IMR-90 (cell line): Measurements from ENCODE around the gene KBTBD4. TPM values are rescaled to one million over a fixed set of nuclear protein-coding genes. Genes with fewer than 3 reads are reported as not detected.

Experiments used
- ATAC-seq: fragments of 200-7000 bp; cut with Tn5 transposase; 2 replicates; pipeline ENCODE4 v1.9.1; 2020; ENCODE audit warnings: low read depth, mild to moderate bottlenecking, moderate library complexity
- BruUV-seq: library from RNA; stranded (reverse); fragments of 400-500 nt; replicated peaks from 2 replicates; lab custom pipeline; 2021; lab: Mats Ljungman, UMichigan
- CTCF ChIA-PET: fragments of 300-600 bp; formaldehyde crosslinking; extraction: SDS; loops from one replicate; lab custom pipeline; 2021; ENCODE audit warnings: antibody characterized with exemption; lab: Yijun Ruan, JAX
- POLR2A ChIA-PET: fragments of 300-600 bp; sonication (Branson Sonifier 250); formaldehyde crosslinking; loops from one replicate; lab custom pipeline; 2022; ENCODE audit warnings: antibody characterized with exemption; ENCODE audit not compliant: unreplicated experiment; lab: Charles Lee
- DNase-seq: peaks from one replicate; pipeline ENCODE4 v3.0.0; 2013
- H2AFZ ChIP-seq: replicated peaks from 2 replicates; pipeline ENCODE3; 2013; ENCODE audit warnings: low read length, mild to moderate bottlenecking; ENCODE audit not compliant: poor library complexity
- H2AK5ac ChIP-seq: 2 replicates; pipeline ENCODE4 v1.6.1; 2013; ENCODE audit warnings: low read depth, low read length, inconsistent platforms
- H2AK9ac ChIP-seq: replicated peaks from 2 replicates; pipeline ENCODE3; 2013; ENCODE audit warnings: mild to moderate bottlenecking, low read depth, low read length, moderate library complexity; ENCODE audit not compliant: poor library complexity
- H2BK120ac ChIP-seq: 2 replicates; pipeline ENCODE4 v1.6.1; 2013; ENCODE audit warnings: low read depth, low read length, inconsistent platforms
- H2BK15ac ChIP-seq: 3 replicates; pipeline ENCODE4 v1.6.1; 2013; ENCODE audit warnings: low read depth, low read length, inconsistent platforms
- H2BK20ac ChIP-seq: 2 replicates; pipeline ENCODE4 v1.6.1; 2013; ENCODE audit warnings: low read depth, mild to moderate bottlenecking, inconsistent platforms, low read length, moderate library complexity
- H2BK5ac ChIP-seq: 2 replicates; pipeline ENCODE4 v1.6.1; 2013; ENCODE audit warnings: mild to moderate bottlenecking, low read depth, low read length, inconsistent platforms; ENCODE audit not compliant: poor library complexity, severe bottlenecking
- H3K14ac ChIP-seq: replicated peaks from 2 replicates; pipeline ENCODE4 v1.6.1; 2013; ENCODE audit warnings: low read depth, low read length, inconsistent platforms
- H3K18ac ChIP-seq: 2 replicates; pipeline ENCODE4 v1.6.1; 2013; ENCODE audit warnings: low read depth, low read length, control low read depth
- H3K23ac ChIP-seq: 2 replicates; pipeline ENCODE4 v1.6.1; 2013; ENCODE audit warnings: low read depth, low read length, inconsistent platforms
- H3K27ac ChIP-seq: 2 replicates; pipeline ENCODE4 v1.5.1; 2013; ENCODE audit warnings: mild to moderate bottlenecking, control low read depth, low read length; ENCODE audit not compliant: insufficient read depth
- H3K27me3 ChIP-seq: 2 replicates; pipeline ENCODE4 v1.6.1; 2013; ENCODE audit warnings: low read length; ENCODE audit not compliant: control insufficient read depth, insufficient read depth
- H3K36me3 ChIP-seq: 2 replicates; pipeline ENCODE4 v1.6.1; 2013; ENCODE audit warnings: low read length, mixed read lengths; ENCODE audit not compliant: control insufficient read depth, insufficient read depth
- H3K4ac ChIP-seq: 2 replicates; pipeline ENCODE4 v1.6.1; 2013; ENCODE audit warnings: low read depth, low read length, inconsistent platforms
- H3K4me1 ChIP-seq: 2 replicates; pipeline ENCODE4 v1.6.1; 2013; ENCODE audit warnings: low read length, mixed read lengths; ENCODE audit not compliant: control insufficient read depth, insufficient read depth
- H3K4me2 ChIP-seq: 2 replicates; pipeline ENCODE4 v1.6.1; 2013; ENCODE audit warnings: low read depth, mild to moderate bottlenecking, control low read depth, low read length, moderate library complexity
- H3K4me3 ChIP-seq: 2 replicates; pipeline ENCODE4 v1.5.1; 2013; ENCODE audit warnings: low read depth, mild to moderate bottlenecking, control low read depth, low read length, moderate library complexity; ENCODE audit not compliant: insufficient read depth
- H3K56ac ChIP-seq: 2 replicates; pipeline ENCODE4 v1.6.1; 2013; ENCODE audit warnings: low read length, inconsistent platforms; ENCODE audit not compliant: insufficient read depth; ENCODE audit errors: extremely low read depth
- H3K79me1 ChIP-seq, 2 experiments: 2 replicates each; pipeline ENCODE4 v1.6.1; 2013; ENCODE audit warnings: low read length in 2 of 2, inconsistent platforms in 1 of 2, low read depth in 1 of 2
- H3K9ac ChIP-seq: 2 replicates; pipeline ENCODE4 v1.6.1; 2013; ENCODE audit warnings: low read depth, low read length, control low read depth
- H3K9me1 ChIP-seq: 2 replicates; pipeline ENCODE4 v1.6.1; 2013; ENCODE audit warnings: low read length, inconsistent platforms; ENCODE audit not compliant: insufficient read depth
- H3K9me3 ChIP-seq: 2 replicates; pipeline ENCODE4 v1.6.1; 2013; ENCODE audit warnings: low read length; ENCODE audit not compliant: control insufficient read depth, insufficient read depth
- H4K20me1 ChIP-seq: 2 replicates; pipeline ENCODE4 v1.6.1; 2013; ENCODE audit warnings: low read length, inconsistent platforms; ENCODE audit not compliant: insufficient read depth
- H4K5ac ChIP-seq: 2 replicates; pipeline ENCODE4 v1.6.1; 2013; ENCODE audit warnings: mild to moderate bottlenecking, low read depth, low read length, control low read depth
- H4K8ac ChIP-seq, 2 experiments: 2 replicates each; pipeline ENCODE4 v1.6.1; 2013; ENCODE audit warnings: low read depth in 2 of 2, low read length in 2 of 2, control low read depth in 1 of 2, inconsistent platforms in 1 of 2
- H4K91ac ChIP-seq: 2 replicates; pipeline ENCODE4 v1.6.1; 2013; ENCODE audit warnings: low read depth, low read length, inconsistent platforms; ENCODE audit not compliant: insufficient read depth
- CEBPB ChIP-seq: IDR thresholded peaks from 2 replicates; pipeline ENCODE4 v1.6.1; 2012; ENCODE audit warnings: low read depth, low read length, improper control_type of control experiment
- CHD1 ChIP-seq: IDR thresholded peaks from 2 replicates; pipeline ENCODE4 v1.6.1; 2012; ENCODE audit warnings: low read depth, low read length, improper control_type of control experiment
- FOS ChIP-seq: fragments of 150-350 bp; IDR thresholded peaks from 2 replicates; pipeline ENCODE4 v1.6.1; 2016; ENCODE audit warnings: low read depth, low read length
- MXI1 ChIP-seq: IDR thresholded peaks from 2 replicates; pipeline ENCODE4 v1.6.1; 2012; ENCODE audit warnings: low read depth, mild to moderate bottlenecking, low read length, moderate library complexity, borderline replicate concordance
- RAD21 ChIP-seq: IDR thresholded peaks from 2 replicates; pipeline ENCODE4 v1.6.1; 2012; ENCODE audit warnings: low read length, improper control_type of control experiment
- SMC3 ChIP-seq: fragments of 150-350 bp; IDR thresholded peaks from 2 replicates; pipeline ENCODE4 v1.6.1; 2016; ENCODE audit warnings: low read depth, mild to moderate bottlenecking, antibody characterized with exemption, low read length, moderate library complexity
- WGBS, 2 experiments: methylation state at CpG; one replicate each; pipeline versions ENCODE4 v1.1.5 to v1.1.7; 2013; ENCODE audit warnings: missing lambda C conversion rate in 2 of 2; ENCODE audit not compliant: insufficient read length in 1 of 2; ENCODE audit errors: extremely low coverage in 2 of 2; 5-methylcytosine and 5-hydroxymethylcytosine counted together
- dilution Hi-C: fragments of 300-500 bp; cut with HindIII; formaldehyde crosslinking; loops from one replicate; pipeline ENCODE4 v1.14.3; 2018; ENCODE audit warnings: low sequenced_read_pairs; ENCODE audit not compliant: unreplicated experiment
- in situ Hi-C: fragments of 300-500 bp; cut with MboI; formaldehyde crosslinking; loops from 3 replicates; pipeline ENCODE4 v1.14.3; 2019; ENCODE audit warnings: low sequenced_read_pairs, inconsistent platforms, mixed read lengths
- intact Hi-C: fragments of 100-400 bp; cut with micrococcal nuclease; formaldehyde crosslinking; loops from 2 replicates; pipeline ENCODE4 v1.10.0; 2022
- polyA plus RNA-seq, 3 experiments: library from polyadenylated mRNA; depleted of rRNA; stranded (reverse); fragments of >200 nt; gene quantifications; 2 replicates each; pipeline ENCODE4 v1.2.3, GENCODE V29; 2012; ENCODE audit warnings: low replicate concordance in 1 of 3
- total RNA-seq: library from RNA; depleted of rRNA; stranded (reverse); fragments of >200 nt; gene quantifications from 2 replicates; pipeline ENCODE4 v1.2.3, GENCODE V29; 2012
- TF ChIP-seq, protein P1 (sequence below): conservative IDR thresholded peaks from 2 replicates; pipeline ENCODE4 v1.5.1; 2012; ENCODE audit warnings: mild to moderate bottlenecking, low read depth, low read length, improper control_type of control experiment
- TF ChIP-seq, protein P2 (sequence below): fragments of 150-350 bp; IDR thresholded peaks from 2 replicates; pipeline ENCODE4 v1.6.1; 2016; ENCODE audit warnings: low read depth, mild to moderate bottlenecking, low read length, moderate library complexity, borderline replicate concordance

Gene KBTBD4
- total and polyA plus RNA-seq, 2 of the 4 experiments (the other 2 are of a cell fraction) = 14.9 to 41.6 TPM

DNA sequence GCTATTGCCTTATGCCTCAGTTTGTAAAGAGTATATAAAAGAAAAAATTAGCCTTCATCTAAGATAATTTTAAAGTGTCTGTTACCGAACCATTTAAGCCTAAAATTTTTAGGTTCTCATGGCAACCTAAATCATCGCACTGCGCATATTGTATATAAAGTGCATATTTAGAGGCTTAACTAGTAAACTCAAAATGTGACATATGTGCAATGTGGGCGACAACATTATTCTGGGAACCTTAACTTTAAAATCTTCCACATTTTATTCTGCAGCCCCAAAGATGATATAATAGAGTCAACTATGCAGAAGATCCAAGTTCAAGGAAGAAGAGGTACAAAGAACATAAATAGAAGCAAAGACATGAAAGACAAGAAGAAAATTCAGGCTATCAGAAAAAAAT, 48.8 kb downstream of the KBTBD4 start:
- Histone ChIP-seq H3K9me1 (0 out of 2 replicates have a peak, but pooled peaks cover 6% of the 10 kb centered on the region), H3K4me2 (no peak overlapping the region), H3K56ac (no peak overlapping the region), H3K23ac (no peak overlapping the region), H4K91ac (no peak overlapping the region), H3K79me1 (peaks cover 3 to 76% of the 10 kb centered on the region in 2 experiments; a peak in 3 of 4 replicates), H4K20me1 (peaks cover 97% of the 10 kb centered on the region), H2AFZ (no peak overlapping the region), H3K27ac (no peak overlapping the region), H3K9ac (no peak overlapping the region), H4K5ac (no peak overlapping the region), H3K18ac (no peak overlapping the region), H4K8ac (no peak overlapping the region), H2BK15ac (no peak overlapping the region), H3K9me3 (no peaks in the 10 kb centered on the region), H3K4me3 (no peak overlapping the region), H3K4ac (no peak overlapping the region), H2BK20ac (no peak overlapping the region), H3K4me1 (peaks cover 13% of the 10 kb centered on the region), H2AK5ac (no peak overlapping the region), H2BK5ac (no peak overlapping the region), H3K36me3 (no peaks in the 10 kb centered on the region; the same call in 1 of the 2 replicates), H2AK9ac (no peak overlapping the region), H3K14ac (no peak overlapping the region), H2BK120ac (no peak overlapping the region), H3K27me3 (no peaks in the 10 kb centered on the region)
- CTCF ChIA-PET = no interaction called here
- no TSS peak for BruUV-seq
- DNase-seq = no peak
- POLR2A ChIA-PET = no interaction called here
- TF ChIP-seq, protein P1, sequence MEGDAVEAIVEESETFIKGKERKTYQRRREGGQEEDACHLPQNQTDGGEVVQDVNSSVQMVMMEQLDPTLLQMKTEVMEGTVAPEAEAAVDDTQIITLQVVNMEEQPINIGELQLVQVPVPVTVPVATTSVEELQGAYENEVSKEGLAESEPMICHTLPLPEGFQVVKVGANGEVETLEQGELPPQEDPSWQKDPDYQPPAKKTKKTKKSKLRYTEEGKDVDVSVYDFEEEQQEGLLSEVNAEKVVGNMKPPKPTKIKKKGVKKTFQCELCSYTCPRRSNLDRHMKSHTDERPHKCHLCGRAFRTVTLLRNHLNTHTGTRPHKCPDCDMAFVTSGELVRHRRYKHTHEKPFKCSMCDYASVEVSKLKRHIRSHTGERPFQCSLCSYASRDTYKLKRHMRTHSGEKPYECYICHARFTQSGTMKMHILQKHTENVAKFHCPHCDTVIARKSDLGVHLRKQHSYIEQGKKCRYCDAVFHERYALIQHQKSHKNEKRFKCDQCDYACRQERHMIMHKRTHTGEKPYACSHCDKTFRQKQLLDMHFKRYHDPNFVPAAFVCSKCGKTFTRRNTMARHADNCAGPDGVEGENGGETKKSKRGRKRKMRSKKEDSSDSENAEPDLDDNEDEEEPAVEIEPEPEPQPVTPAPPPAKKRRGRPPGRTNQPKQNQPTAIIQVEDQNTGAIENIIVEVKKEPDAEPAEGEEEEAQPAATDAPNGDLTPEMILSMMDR = no peak
- no peak for TF ChIP-seq FOS
- no peak for TF ChIP-seq MXI1
- no peak for TF ChIP-seq CEBPB
- no peak for TF ChIP-seq RAD21
- TF ChIP-seq SMC3 = no peak
- TF ChIP-seq, protein P2, sequence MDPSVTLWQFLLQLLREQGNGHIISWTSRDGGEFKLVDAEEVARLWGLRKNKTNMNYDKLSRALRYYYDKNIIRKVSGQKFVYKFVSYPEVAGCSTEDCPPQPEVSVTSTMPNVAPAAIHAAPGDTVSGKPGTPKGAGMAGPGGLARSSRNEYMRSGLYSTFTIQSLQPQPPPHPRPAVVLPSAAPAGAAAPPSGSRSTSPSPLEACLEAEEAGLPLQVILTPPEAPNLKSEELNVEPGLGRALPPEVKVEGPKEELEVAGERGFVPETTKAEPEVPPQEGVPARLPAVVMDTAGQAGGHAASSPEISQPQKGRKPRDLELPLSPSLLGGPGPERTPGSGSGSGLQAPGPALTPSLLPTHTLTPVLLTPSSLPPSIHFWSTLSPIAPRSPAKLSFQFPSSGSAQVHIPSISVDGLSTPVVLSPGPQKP = no peak
- TF ChIP-seq CHD1 = no peak
- WGBS, 2 experiments = no CpG with 5 or more reads among the region's 4 CpGs
- ATAC-seq = no peak
- dilution Hi-C loops = no loop called here
- intact Hi-C loops = loop anchor here (10.0 kb wide), 1 partner anchor 45 kb away; no protein-coding TSS in a partner anchor
- in situ Hi-C loops = no loop called here
